Measurements from ENCODE around the gene TNC.
"Not testable (repeated sequence)": the region's sequence is repeated elsewhere in the genome, so short reads cannot be mapped to it uniquely, and the experiment has no call there.

The TNC gene

GRCh38 chr9:115134941-115135340 lies 17.0 kb upstream of the TNC start:
- DNase-seq (ENCODE audit: low spot score), result peak; percentile 16

GRCh38 chr9:115133649-115134048 lies 15.7 kb upstream of the TNC start:
- DNase-seq (ENCODE audit: low spot score), result peak; percentile 79

GRCh38 chr9:115132648-115133047 lies 14.7 kb upstream of the TNC start:
- peak; percentile 2 for DNase-seq (ENCODE audit: low spot score)

- DNase-seq (ENCODE audit: low spot score), result no peak
Observed at GRCh38 chr9:115130176-115130575, 12.2 kb upstream of the TNC start.

GRCh38 chr9:115128726-115129125 lies 10.8 kb upstream of the TNC start:
- not testable (repeated sequence) for DNase-seq (ENCODE audit: low spot score)

GRCh38 chr9:115127191-115127817 lies 9.3 kb upstream of the TNC start:
- no peak for DNase-seq (ENCODE audit: low spot score)

- DNase-seq (ENCODE audit: low spot score), result no peak
Observed at GRCh38 chr9:115126404-115126803, 8.4 kb upstream of the TNC start.

GRCh38 chr9:115122937-115123336 lies 5.0 kb upstream of the TNC start:
- DNase-seq (ENCODE audit: low spot score), result no peak

GRCh38 chr9:115121181-115121580 lies 3.2 kb upstream of the TNC start:
- peak; percentile 3 for DNase-seq (ENCODE audit: low spot score)

GRCh38 chr9:115118879-115119218 lies 892 bp upstream of the TNC start:
- peak; percentile 85 for DNase-seq (ENCODE audit: low spot score)

GRCh38 chr9:115116421-115117284 lies 1.3 kb downstream of the TNC start:
- no peak for DNase-seq (ENCODE audit: low spot score)

- DNase-seq (ENCODE audit: low spot score), result peak; percentile 72
Observed at GRCh38 chr9:115115924-115116323, 2.0 kb downstream of the TNC start.

- DNase-seq (ENCODE audit: low spot score), result no peak
Observed at GRCh38 chr9:115115117-115115880, 2.7 kb downstream of the TNC start.

GRCh38 chr9:115114546-115114945 lies 3.4 kb downstream of the TNC start:
- no peak for DNase-seq (ENCODE audit: low spot score)

- DNase-seq (ENCODE audit: low spot score), result no peak
Observed at GRCh38 chr9:115114084-115114483, 3.9 kb downstream of the TNC start.

- no peak for DNase-seq (ENCODE audit: low spot score)
Observed at GRCh38 chr9:115111874-115112273, 6.1 kb downstream of the TNC start.

GRCh38 chr9:115109486-115109885 lies 8.5 kb downstream of the TNC start:
- peak; percentile 57 for DNase-seq (ENCODE audit: low spot score)

- DNase-seq (ENCODE audit: low spot score), result no peak
Observed at GRCh38 chr9:115107701-115108100, 10.3 kb downstream of the TNC start.

- no peak for DNase-seq (ENCODE audit: low spot score)
Observed at GRCh38 chr9:115106642-115107041, 11.3 kb downstream of the TNC start.

- DNase-seq (ENCODE audit: low spot score), result no peak
Observed at GRCh38 chr9:115106001-115106400, 12.0 kb downstream of the TNC start.

- DNase-seq (ENCODE audit: low spot score), result no peak
Observed at GRCh38 chr9:115104908-115105307, 13.0 kb downstream of the TNC start.

GRCh38 chr9:115103746-115104477 lies 14.0 kb downstream of the TNC start:
- DNase-seq (ENCODE audit: low spot score), result no peak

Measured in AG08395 (cell line).